Measurements from ENCODE around the gene KDSR. TPM values are rescaled to one million over a fixed set of nuclear protein-coding genes. Genes with fewer than 3 reads are reported as not detected.

KDSR gene
- polyA plus RNA-seq, 1 donor from 2014 or later: 14.7 TPM

DNA sequence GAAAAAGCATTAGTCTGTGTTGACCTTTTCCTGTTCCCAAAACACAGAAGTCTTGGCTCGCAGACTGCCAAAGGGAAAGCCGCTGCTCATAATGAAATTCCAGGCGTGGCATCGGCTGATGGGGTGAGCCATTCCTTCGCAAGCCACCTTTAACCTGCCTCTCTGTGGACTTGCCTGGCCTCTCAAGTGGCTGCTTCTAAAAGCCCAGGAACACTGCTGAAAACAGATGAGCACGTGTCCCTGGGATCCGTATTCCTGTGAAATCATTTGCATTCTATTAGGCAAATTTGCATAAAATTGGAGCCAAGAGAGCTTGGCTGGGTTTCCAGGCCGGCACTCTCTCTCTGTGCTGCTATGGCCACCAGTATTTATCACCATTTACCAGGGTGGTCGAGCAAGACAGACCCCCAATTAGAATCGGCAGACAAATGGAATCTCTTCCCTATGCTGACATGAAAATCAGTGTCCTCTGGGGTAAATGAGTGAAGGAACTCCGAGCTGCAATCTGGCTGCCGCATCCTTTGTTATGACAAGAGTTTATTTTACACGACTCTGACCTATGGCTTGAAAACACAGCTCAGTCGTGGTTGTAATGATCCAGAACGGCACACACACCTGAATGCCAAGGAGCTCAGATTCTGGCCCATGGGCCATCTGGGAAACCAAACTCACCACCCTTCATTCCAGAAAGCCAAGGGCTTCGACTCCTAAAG, 69.2 kb downstream of the KDSR start:
- H3K36me3 ChIP-seq (ENCODE audit: insufficient read depth, low read length): no peaks in the 10 kb centered on the region
- no peak overlapping the region for H2AFZ ChIP-seq (ENCODE audit: low read depth, low read length)
- no peak overlapping the region for H3K4me2 ChIP-seq (ENCODE audit: low read length)
- peak overlapping the region; percentile 36 for H3K4me3 ChIP-seq (ENCODE audit: low read length)
- H3K79me2 ChIP-seq (replicated peaks; ENCODE audit: insufficient read depth, low read length): no peaks in the 10 kb centered on the region
- H3K27ac ChIP-seq (ENCODE audit: low read length): peak overlapping the region; percentile 22
- no peaks in the 10 kb centered on the region for H4K20me1 ChIP-seq (ENCODE audit: insufficient read depth)
- no peaks in the 10 kb centered on the region for H3K9me3 ChIP-seq (ENCODE audit: low read length)
- H3K27me3 ChIP-seq (ENCODE audit: insufficient read depth, low read depth, low read length): no peaks in the 10 kb centered on the region
- no peaks in the 10 kb centered on the region for H3K9me2 ChIP-seq (ENCODE audit: insufficient read depth, low read length)
- H3F3A ChIP-seq (ENCODE audit: insufficient read depth, low read length, poor library complexity, severe bottlenecking): no peaks in the 10 kb centered on the region
- TF ChIP-seq MXI1 (conservative IDR thresholded peaks at IDR 0.05; ENCODE audit: poor library complexity, severe bottlenecking) (no peak), EZH2 (IDR thresholded peaks at IDR 0.05; ENCODE audit: borderline replicate concordance, insufficient read depth, low read length, poor library complexity, severe bottlenecking) (no peak), POLR2AphosphoS5 (IDR thresholded peaks at IDR 0.05) (no peak), TAF1 (IDR thresholded peaks at IDR 0.05; ENCODE audit: low read depth) (no peak), REST (IDR thresholded peaks at IDR 0.05; ENCODE audit: borderline replicate concordance) (no peak), RAD21 (conservative IDR thresholded peaks at IDR 0.05) (no peak), SMC3 (conservative IDR thresholded peaks at IDR 0.05; ENCODE audit: poor library complexity) (no peak), EP300 (conservative IDR thresholded peaks at IDR 0.05; ENCODE audit: poor library complexity, severe bottlenecking) (no peak)
- TF ChIP-seq, protein P1, sequence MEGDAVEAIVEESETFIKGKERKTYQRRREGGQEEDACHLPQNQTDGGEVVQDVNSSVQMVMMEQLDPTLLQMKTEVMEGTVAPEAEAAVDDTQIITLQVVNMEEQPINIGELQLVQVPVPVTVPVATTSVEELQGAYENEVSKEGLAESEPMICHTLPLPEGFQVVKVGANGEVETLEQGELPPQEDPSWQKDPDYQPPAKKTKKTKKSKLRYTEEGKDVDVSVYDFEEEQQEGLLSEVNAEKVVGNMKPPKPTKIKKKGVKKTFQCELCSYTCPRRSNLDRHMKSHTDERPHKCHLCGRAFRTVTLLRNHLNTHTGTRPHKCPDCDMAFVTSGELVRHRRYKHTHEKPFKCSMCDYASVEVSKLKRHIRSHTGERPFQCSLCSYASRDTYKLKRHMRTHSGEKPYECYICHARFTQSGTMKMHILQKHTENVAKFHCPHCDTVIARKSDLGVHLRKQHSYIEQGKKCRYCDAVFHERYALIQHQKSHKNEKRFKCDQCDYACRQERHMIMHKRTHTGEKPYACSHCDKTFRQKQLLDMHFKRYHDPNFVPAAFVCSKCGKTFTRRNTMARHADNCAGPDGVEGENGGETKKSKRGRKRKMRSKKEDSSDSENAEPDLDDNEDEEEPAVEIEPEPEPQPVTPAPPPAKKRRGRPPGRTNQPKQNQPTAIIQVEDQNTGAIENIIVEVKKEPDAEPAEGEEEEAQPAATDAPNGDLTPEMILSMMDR (IDR thresholded peaks at IDR 0.05; ENCODE audit: poor library complexity, severe bottlenecking): no peak
- H3K9ac ChIP-seq (ENCODE audit: low read length): no peak overlapping the region

- TF ChIP-seq TAF1 (IDR thresholded peaks at IDR 0.05; ENCODE audit: low read depth): no peak
- no peak for TF ChIP-seq MXI1 (conservative IDR thresholded peaks at IDR 0.05; ENCODE audit: poor library complexity, severe bottlenecking)
- TF ChIP-seq RAD21 (conservative IDR thresholded peaks at IDR 0.05): no peak
- TF ChIP-seq EZH2 (IDR thresholded peaks at IDR 0.05; ENCODE audit: borderline replicate concordance, insufficient read depth, low read length, poor library complexity, severe bottlenecking): no peak
- TF ChIP-seq, protein P1 (IDR thresholded peaks at IDR 0.05; ENCODE audit: poor library complexity, severe bottlenecking): no peak
- TF ChIP-seq SMC3 (conservative IDR thresholded peaks at IDR 0.05; ENCODE audit: poor library complexity): no peak
- TF ChIP-seq POLR2AphosphoS5 (IDR thresholded peaks at IDR 0.05): no peak
- TF ChIP-seq REST (IDR thresholded peaks at IDR 0.05; ENCODE audit: borderline replicate concordance): no peak
- TF ChIP-seq EP300 (conservative IDR thresholded peaks at IDR 0.05; ENCODE audit: poor library complexity, severe bottlenecking): no peak
- H4K20me1 ChIP-seq (ENCODE audit: insufficient read depth): no peaks in the 10 kb centered on the region
- no peaks in the 10 kb centered on the region for H3K36me3 ChIP-seq (ENCODE audit: insufficient read depth, low read length)
- H3K4me3 ChIP-seq (ENCODE audit: low read length): no peak overlapping the region
- no peaks in the 10 kb centered on the region for H3K27me3 ChIP-seq (ENCODE audit: insufficient read depth, low read depth, low read length)
- H3K9me3 ChIP-seq (ENCODE audit: low read length): no peaks in the 10 kb centered on the region
- H3K9ac ChIP-seq (ENCODE audit: low read length): no peak overlapping the region
- H3K9me2 ChIP-seq (ENCODE audit: insufficient read depth, low read length): no peaks in the 10 kb centered on the region
- no peak overlapping the region for H2AFZ ChIP-seq (ENCODE audit: low read depth, low read length)
- H3K27ac ChIP-seq (ENCODE audit: low read length): no peak overlapping the region
- H3K79me2 ChIP-seq (replicated peaks; ENCODE audit: insufficient read depth, low read length): no peaks in the 10 kb centered on the region
- no peaks in the 10 kb centered on the region for H3F3A ChIP-seq (ENCODE audit: insufficient read depth, low read length, poor library complexity, severe bottlenecking)
- no peak overlapping the region for H3K4me2 ChIP-seq (ENCODE audit: low read length)
Measured at GRCh38 chr18:63293935-63294334, 73.1 kb downstream of the KDSR start.
